Measurements from ENCODE around the gene URI1.

GRCh38 chr19:29969891-29970290 is 27.9 kb downstream of the URI1 start:
- TF ChIP-seq, protein P1, sequence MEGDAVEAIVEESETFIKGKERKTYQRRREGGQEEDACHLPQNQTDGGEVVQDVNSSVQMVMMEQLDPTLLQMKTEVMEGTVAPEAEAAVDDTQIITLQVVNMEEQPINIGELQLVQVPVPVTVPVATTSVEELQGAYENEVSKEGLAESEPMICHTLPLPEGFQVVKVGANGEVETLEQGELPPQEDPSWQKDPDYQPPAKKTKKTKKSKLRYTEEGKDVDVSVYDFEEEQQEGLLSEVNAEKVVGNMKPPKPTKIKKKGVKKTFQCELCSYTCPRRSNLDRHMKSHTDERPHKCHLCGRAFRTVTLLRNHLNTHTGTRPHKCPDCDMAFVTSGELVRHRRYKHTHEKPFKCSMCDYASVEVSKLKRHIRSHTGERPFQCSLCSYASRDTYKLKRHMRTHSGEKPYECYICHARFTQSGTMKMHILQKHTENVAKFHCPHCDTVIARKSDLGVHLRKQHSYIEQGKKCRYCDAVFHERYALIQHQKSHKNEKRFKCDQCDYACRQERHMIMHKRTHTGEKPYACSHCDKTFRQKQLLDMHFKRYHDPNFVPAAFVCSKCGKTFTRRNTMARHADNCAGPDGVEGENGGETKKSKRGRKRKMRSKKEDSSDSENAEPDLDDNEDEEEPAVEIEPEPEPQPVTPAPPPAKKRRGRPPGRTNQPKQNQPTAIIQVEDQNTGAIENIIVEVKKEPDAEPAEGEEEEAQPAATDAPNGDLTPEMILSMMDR (IDR thresholded peaks at IDR 0.05) = no peak
- no peak for TF ChIP-seq POLR2AphosphoS5 (IDR thresholded peaks at IDR 0.05)
- TF ChIP-seq EP300 (IDR thresholded peaks at IDR 0.05) = no peak
